Thyroid gland (tissue), 4 donors: ENCODE results near the gene MB.

Experiments
- CTCF ChIP-seq, 6 experiments: fragments of 200-600 bp in 3 of 6; fragments of 450-650 bp in 3 of 6; sonication (generic) in 3 of 6; IDR thresholded peaks; one replicate each; pipeline ENCODE4 v1.5.1; 2016 to 2019; ENCODE audit warnings: antibody characterized with exemption in 6 of 6, mild to moderate bottlenecking in 2 of 6, inconsistent platforms in 1 of 6, moderate library complexity in 1 of 6
- POLR2A ChIP-seq, 2 donors: fragments of 450-650 bp; IDR thresholded peaks; one replicate each; pipeline ENCODE4 v1.6.1; 2017; ENCODE audit warnings: antibody characterized with exemption in 2 of 2, mild to moderate bottlenecking in 2 of 2, moderate library complexity in 1 of 2

DNA sequence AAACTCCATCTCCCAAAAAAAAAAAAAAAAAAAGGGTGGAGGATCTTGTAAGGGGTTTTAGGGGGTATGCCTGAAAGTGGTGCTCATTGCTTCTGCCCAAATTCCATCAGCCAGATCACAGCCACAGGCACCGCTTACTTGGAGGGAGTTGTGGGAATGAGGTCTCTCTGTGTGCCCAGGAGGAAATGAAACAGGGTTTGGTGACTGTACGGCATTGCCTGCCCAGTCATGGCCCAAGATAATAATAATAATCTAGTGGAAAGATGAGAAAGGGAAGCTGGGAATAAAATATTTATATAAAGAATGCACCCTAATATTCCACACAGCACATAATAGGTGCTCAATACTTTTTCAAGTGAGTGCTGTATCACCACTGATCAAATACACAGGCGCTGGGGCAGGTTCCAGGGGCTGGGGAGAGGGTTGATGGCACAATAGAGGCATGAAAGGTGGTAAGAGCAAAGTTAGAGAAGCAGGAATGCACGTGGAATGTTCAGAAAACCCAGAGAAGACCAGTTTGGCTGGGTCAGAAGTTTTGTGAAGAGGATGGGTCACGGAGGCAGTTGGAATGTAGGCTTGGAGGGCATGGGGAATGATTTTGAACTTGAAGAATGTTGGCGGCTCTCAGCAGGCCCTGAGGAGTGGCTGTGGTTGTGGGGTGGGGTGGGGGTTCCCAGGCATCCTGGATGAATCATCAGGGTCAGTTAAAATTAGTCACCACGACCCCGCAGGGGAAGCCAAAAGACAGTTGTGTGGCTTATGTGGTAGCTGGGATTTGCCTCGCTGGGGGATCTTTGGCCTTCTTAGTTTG lies 12.5 kb upstream of the MB start:
- TF ChIP-seq CTCF (IDR thresholded peaks at IDR 0.05) (no peak), POLR2A (IDR thresholded peaks at IDR 0.05) (peak in 1 of 2 donors; percentile 15)
